ENCODE results near the gene EHBP1. TPM values are rescaled to one million over a fixed set of nuclear protein-coding genes. Genes with fewer than 3 reads are reported as not detected.

Gene EHBP1
- total and polyA plus RNA-seq, 3 experiments from 2014 or later, result 12.5 to 23.1 (median 22.7) TPM

DNA sequence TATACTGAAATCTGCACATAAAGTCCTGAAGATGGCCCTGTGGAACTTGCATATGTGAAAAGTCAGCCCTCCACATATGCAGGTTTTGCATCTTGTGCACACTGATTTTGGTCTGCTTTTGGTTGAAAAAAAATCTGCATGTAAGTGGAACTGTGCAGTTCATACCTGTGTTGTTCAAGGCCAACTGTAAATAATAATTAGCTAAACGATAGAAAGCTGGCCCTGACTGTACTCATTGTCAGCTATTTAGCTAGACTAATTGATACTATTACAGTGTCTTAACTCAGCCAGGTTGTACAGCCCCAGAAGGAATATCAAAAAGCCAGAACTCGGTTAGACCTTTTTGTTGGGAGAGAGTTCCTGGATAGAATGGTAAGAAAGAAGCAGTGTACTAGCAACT is 54.5 kb downstream of the EHBP1 start:
- Histone ChIP-seq H3K27me3 (ENCODE audit: insufficient read depth, low read length, poor library complexity, severe bottlenecking) (no peaks in the 10 kb centered on the region), H3K4me1 (ENCODE audit: insufficient read depth, low read length) (no peaks in the 10 kb centered on the region), H3K27ac (ENCODE audit: low read depth, low read length) (no peak overlapping the region), H3K4me3 (ENCODE audit: low read length) (no peak overlapping the region), H3K36me3 (ENCODE audit: insufficient read depth, low read length) (no peaks in the 10 kb centered on the region), H3K9me3 (ENCODE audit: low read length) (no peaks in the 10 kb centered on the region)
- Mint-ChIP-seq H3K27me3 (no peaks in the 10 kb centered on the region), H3K27ac (no peak overlapping the region), H3K36me3 (peaks cover 3 to 5% (median 4%) of the 10 kb centered on the region in 3 donors), H3K4me1 (peaks cover 3 to 6% (median 4%) of the 10 kb centered on the region in 3 donors), H3K9me3 (peaks cover 0 to 1% (median 0%) of the 10 kb centered on the region in 5 donors), H3K4me3 (no peak overlapping the region)
- DNase-seq, result no peak
- ChIA-PET CTCF (no interaction called here), POLR2A (no interaction called here)

DNA sequence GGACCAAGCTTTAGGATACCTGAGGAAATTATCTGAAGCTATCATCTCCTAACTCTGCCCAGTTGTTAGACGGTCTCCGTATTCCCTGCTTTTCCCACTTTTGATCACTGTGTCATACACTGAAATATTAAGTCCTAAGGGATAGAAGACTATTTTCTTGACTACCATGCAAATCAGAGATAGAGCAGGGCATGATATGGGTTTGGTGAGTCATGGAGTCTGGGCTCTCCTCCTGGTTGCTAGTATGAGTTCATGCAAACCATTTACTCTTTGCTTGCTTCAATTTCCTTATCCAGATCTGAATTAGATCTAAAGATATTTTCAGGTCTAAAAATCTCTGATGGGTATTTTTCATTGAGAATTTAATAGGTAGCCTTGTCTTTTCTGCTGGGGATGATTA is 55.0 kb downstream of the EHBP1 start:
- Histone ChIP-seq H3K36me3 (ENCODE audit: insufficient read depth, low read length) (no peaks in the 10 kb centered on the region), H3K4me3 (ENCODE audit: low read length) (no peak overlapping the region), H3K4me1 (ENCODE audit: insufficient read depth, low read length) (no peaks in the 10 kb centered on the region), H3K27ac (ENCODE audit: low read depth, low read length) (no peak overlapping the region), H3K9me3 (ENCODE audit: low read length) (no peaks in the 10 kb centered on the region), H3K27me3 (ENCODE audit: insufficient read depth, low read length, poor library complexity, severe bottlenecking) (no peaks in the 10 kb centered on the region)
- DNase-seq, result no peak
- CTCF ChIA-PET, result no interaction called here
- no peaks in the 10 kb centered on the region for H3K27me3 Mint-ChIP-seq
- no peaks in the 10 kb centered on the region for H3K9me3 Mint-ChIP-seq
- H3K4me3 Mint-ChIP-seq, result no peak overlapping the region
- peaks cover 0 to 2% (median 0%) of the 10 kb centered on the region in 3 donors for H3K4me1 Mint-ChIP-seq
- no peaks in the 10 kb centered on the region for H3K36me3 Mint-ChIP-seq
- POLR2A ChIA-PET, result no interaction called here
- no peak overlapping the region for H3K27ac Mint-ChIP-seq

DNA sequence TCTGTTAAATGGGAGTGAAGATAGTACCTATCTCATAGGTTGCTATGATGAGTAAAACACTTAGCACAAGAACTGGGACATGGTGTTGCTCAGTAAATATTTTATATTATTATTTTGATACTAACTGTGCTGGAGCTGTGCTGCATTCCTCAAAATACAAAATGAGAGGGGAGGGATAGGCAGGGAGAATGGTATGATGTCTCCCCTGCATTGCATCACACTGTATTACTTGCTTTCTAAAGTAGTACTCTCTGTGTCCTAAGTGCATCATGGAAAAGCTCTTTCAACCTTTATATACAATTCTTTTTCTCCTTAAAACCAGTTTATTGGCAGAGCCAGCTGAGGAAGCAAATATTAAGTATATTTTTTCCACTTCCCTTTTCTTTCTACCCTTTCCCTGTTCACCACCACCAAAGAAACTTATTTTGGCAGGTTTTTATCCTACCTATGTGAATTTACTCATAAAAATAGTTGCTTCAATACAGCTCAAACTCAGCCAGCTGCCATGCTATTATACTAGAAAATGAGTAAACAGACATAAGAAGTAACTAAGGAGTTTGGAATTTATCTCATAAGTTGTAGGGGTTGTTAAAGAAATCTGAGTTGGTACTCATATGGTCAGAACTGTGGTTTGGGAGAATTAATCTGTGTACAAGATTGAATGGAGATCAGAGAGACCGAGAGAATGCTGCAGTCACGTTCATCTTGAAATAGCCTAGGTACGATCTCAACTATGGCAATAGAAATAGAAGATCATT is 60.3 kb downstream of the EHBP1 start:
- Mint-ChIP-seq H3K27me3 (no peaks in the 10 kb centered on the region), H3K4me1 (no peaks in the 10 kb centered on the region), H3K36me3 (peaks cover 4 to 5% (median 5%) of the 10 kb centered on the region in 3 donors), H3K27ac (no peak overlapping the region), H3K4me3 (no peak overlapping the region), H3K9me3 (no peaks in the 10 kb centered on the region)
- DNase-seq, result no peak
- no peaks in the 10 kb centered on the region for H3K27me3 ChIP-seq (ENCODE audit: insufficient read depth, low read length, poor library complexity, severe bottlenecking)
- no peak overlapping the region for H3K4me3 ChIP-seq (ENCODE audit: low read length)
- no peak overlapping the region for H3K27ac ChIP-seq (ENCODE audit: low read depth, low read length)
- H3K9me3 ChIP-seq (ENCODE audit: low read length), result no peaks in the 10 kb centered on the region
- ChIA-PET CTCF (interaction anchor here (1.0 kb wide), 1 partner anchor 9 kb away, joined by 3 read pairs; no protein-coding TSS in a partner anchor), POLR2A (no interaction called here)
- no peaks in the 10 kb centered on the region for H3K4me1 ChIP-seq (ENCODE audit: insufficient read depth, low read length)
- no peaks in the 10 kb centered on the region for H3K36me3 ChIP-seq (ENCODE audit: insufficient read depth, low read length)

DNA sequence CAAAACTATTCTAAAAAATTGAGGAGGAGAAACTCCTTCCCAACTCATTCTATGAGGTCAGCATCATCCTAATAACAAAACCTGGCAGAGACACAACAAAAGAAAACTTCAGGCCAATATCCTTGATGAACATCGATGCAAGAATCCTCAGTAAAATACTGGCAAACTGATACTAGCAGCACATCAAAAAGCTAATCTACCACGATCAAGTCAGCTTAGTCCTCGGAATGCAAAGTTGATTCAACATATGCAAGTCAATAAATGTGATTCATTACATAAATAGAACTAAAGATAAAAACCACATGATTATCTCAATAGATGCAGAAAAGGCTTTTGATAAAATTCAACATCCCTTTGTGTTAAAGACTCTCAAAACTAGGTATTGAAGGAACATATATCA is 63.1 kb downstream of the EHBP1 start:
- CTCF ChIA-PET, result interaction anchor here (0.8 to 1.5 kb wide), 3 partner anchors 311 to 312 kb away, joined by 3 to 6 read pairs (median 5); no protein-coding TSS in a partner anchor
- Mint-ChIP-seq H3K27me3 (no peaks in the 10 kb centered on the region), H3K4me3 (no peak overlapping the region), H3K9me3 (no peaks in the 10 kb centered on the region), H3K27ac (no peak overlapping the region), H3K36me3 (peaks cover 4 to 5% (median 5%) of the 10 kb centered on the region in 3 donors), H3K4me1 (peaks cover 4 to 7% (median 4%) of the 10 kb centered on the region in 3 donors)
- Histone ChIP-seq H3K27ac (ENCODE audit: low read depth, low read length) (no peak overlapping the region), H3K27me3 (ENCODE audit: insufficient read depth, low read length, poor library complexity, severe bottlenecking) (no peaks in the 10 kb centered on the region), H3K9me3 (ENCODE audit: low read length) (no peaks in the 10 kb centered on the region), H3K4me1 (ENCODE audit: insufficient read depth, low read length) (no peaks in the 10 kb centered on the region), H3K36me3 (ENCODE audit: insufficient read depth, low read length) (no peaks in the 10 kb centered on the region), H3K4me3 (ENCODE audit: low read length) (no peak overlapping the region)
- POLR2A ChIA-PET, result no interaction called here
- DNase-seq, result no peak

DNA sequence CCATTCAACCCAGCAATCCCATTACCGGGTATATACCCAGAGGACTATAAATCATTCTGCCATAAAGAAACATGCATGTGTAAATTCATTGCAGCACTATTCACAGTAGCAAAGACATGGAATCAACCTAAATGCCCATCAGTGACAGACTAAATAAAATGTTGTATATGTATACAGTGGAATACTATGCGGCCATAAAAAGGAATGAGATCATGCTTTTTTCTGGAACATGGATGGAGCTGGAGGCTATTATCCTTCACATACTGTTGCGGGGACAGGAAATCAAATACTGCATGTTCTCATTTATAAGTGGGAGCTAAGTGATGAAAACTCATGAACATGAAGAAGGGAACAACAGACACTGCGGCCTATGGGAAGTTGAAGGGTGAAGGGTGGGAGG is 65.1 kb downstream of the EHBP1 start:
- no peaks in the 10 kb centered on the region for H3K36me3 ChIP-seq (ENCODE audit: insufficient read depth, low read length)
- Mint-ChIP-seq H3K4me1 (peaks cover 4 to 7% (median 4%) of the 10 kb centered on the region in 3 donors), H3K27ac (peak overlapping the region in 1 of 8 donors; percentile 40), H3K4me3 (no peak overlapping the region), H3K27me3 (no peaks in the 10 kb centered on the region), H3K9me3 (no peaks in the 10 kb centered on the region), H3K36me3 (peaks cover 4 to 5% (median 5%) of the 10 kb centered on the region in 3 donors)
- POLR2A ChIA-PET, result no interaction called here
- no peak overlapping the region for H3K4me3 ChIP-seq (ENCODE audit: low read length)
- H3K4me1 ChIP-seq (ENCODE audit: insufficient read depth, low read length), result no peaks in the 10 kb centered on the region
- H3K27me3 ChIP-seq (ENCODE audit: insufficient read depth, low read length, poor library complexity, severe bottlenecking), result no peaks in the 10 kb centered on the region
- H3K27ac ChIP-seq (ENCODE audit: low read depth, low read length), result no peak overlapping the region
- CTCF ChIA-PET, result interaction anchor here (1.7 kb wide), 1 partner anchor 314 kb away, joined by 12 read pairs; no protein-coding TSS in a partner anchor
- H3K9me3 ChIP-seq (ENCODE audit: low read length), result no peaks in the 10 kb centered on the region
- no peak for DNase-seq

DNA sequence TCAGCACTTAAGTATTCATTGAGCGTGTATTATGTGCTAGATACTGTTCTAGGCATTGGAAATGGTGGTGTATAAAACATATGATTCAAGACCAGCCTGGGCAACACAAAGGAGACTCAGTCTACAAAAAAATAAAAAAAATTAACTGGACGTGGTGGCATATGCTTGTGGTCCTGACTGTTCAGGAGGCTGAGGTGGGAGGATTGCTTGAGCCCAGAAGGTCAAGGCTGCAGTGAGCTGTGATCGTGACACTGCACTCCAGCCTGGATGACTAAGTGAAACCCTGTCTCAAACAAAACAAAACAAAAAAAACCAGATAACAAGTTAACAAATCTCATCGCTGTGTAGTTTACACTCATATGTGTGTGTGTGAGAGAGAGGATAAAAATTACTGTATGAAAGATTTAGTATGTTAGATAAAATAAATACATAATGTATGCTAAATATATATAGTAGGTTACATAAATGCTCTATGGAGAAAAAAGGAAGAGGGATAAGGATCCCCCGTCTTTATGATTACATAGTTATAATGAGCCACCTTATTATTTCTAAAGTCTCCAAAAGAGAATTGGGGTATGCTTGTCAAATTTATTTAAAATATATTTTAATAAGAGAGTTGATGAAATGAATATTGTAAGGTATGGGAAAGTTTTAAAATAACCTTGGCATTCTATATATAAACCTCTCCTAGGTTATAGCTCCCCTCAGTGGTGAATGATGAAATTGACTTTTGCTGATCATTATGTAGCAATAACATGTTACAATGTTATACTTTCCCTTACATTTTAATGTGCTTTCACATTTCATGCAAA is 69.2 kb downstream of the EHBP1 start:
- Mint-ChIP-seq H3K36me3 (peaks cover 0 to 4% (median 0%) of the 10 kb centered on the region in 3 donors), H3K4me1 (peaks cover 4 to 7% (median 4%) of the 10 kb centered on the region in 3 donors), H3K27me3 (no peaks in the 10 kb centered on the region), H3K4me3 (no peak overlapping the region), H3K9me3 (no peaks in the 10 kb centered on the region), H3K27ac (peak overlapping the region in 1 of 8 donors; percentile 32)
- DNase-seq, result peak in 2 of 5 donors; percentile 21 to 30
- CTCF ChIA-PET, result interaction anchor here (1.1 to 7.3 kb wide), 6 partner anchors 9 to 855 kb away, joined by 3 to 121 read pairs (median 4); no protein-coding TSS in a partner anchor
- POLR2A ChIA-PET, result no interaction called here
- Histone ChIP-seq H3K36me3 (ENCODE audit: insufficient read depth, low read length) (no peaks in the 10 kb centered on the region), H3K4me1 (ENCODE audit: insufficient read depth, low read length) (no peaks in the 10 kb centered on the region), H3K4me3 (ENCODE audit: low read length) (no peak overlapping the region), H3K27ac (ENCODE audit: low read depth, low read length) (no peak overlapping the region), H3K27me3 (ENCODE audit: insufficient read depth, low read length, poor library complexity, severe bottlenecking) (no peaks in the 10 kb centered on the region), H3K9me3 (ENCODE audit: low read length) (no peaks in the 10 kb centered on the region)

DNA sequence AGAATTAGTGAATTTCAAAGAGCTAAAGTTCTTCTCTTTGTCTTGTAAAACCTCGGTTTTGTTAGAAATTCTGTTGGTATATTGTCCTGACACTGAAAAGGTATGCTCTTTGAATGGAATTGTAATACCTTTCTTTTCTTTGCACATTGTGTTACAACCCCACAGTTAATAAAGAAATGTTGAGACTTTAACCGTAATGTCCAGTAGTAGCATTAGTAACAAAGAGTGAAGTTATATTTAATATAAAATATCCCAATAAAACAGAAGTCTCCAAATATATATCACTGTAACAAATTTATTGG is 69.8 kb downstream of the EHBP1 start:
- DNase-seq, result no peak
- no peak overlapping the region for H3K27ac ChIP-seq (ENCODE audit: low read depth, low read length)
- no peaks in the 10 kb centered on the region for H3K27me3 Mint-ChIP-seq

GRCh38 chr2:62783679-62784078 is 78.2 kb downstream of the EHBP1 start:
- no peaks in the 10 kb centered on the region for H3K4me1 ChIP-seq (ENCODE audit: insufficient read depth, low read length)
- no peak overlapping the region for H3K27ac ChIP-seq (ENCODE audit: low read depth, low read length)
- Mint-ChIP-seq H3K4me1 (peaks cover 0 to 4% (median 0%) of the 10 kb centered on the region in 3 donors), H3K4me3 (no peak overlapping the region), H3K36me3 (peaks cover 3 to 8% (median 6%) of the 10 kb centered on the region in 3 donors), H3K27ac (no peak overlapping the region), H3K27me3 (no peaks in the 10 kb centered on the region), H3K9me3 (peaks cover 0 to 4% (median 2%) of the 10 kb centered on the region in 5 donors)
- H3K36me3 ChIP-seq (ENCODE audit: insufficient read depth, low read length), result no peaks in the 10 kb centered on the region
- no peaks in the 10 kb centered on the region for H3K9me3 ChIP-seq (ENCODE audit: low read length)
- DNase-seq, result no peak
- CTCF ChIA-PET, result no interaction called here
- no peak overlapping the region for H3K4me3 ChIP-seq (ENCODE audit: low read length)
- POLR2A ChIA-PET, result no interaction called here
- H3K27me3 ChIP-seq (ENCODE audit: insufficient read depth, low read length, poor library complexity, severe bottlenecking), result no peaks in the 10 kb centered on the region

More for the DNA sequence above, 69.8 kb downstream of the EHBP1 start:
- H3K4me3 Mint-ChIP-seq, result no peak overlapping the region
- no peaks in the 10 kb centered on the region for H3K4me1 ChIP-seq (ENCODE audit: insufficient read depth, low read length)
- no peaks in the 10 kb centered on the region for H3K36me3 Mint-ChIP-seq
- no peak overlapping the region for H3K27ac Mint-ChIP-seq
- no peaks in the 10 kb centered on the region for H3K27me3 ChIP-seq (ENCODE audit: insufficient read depth, low read length, poor library complexity, severe bottlenecking)
- POLR2A ChIA-PET, result interaction anchor here (1.0 kb wide), 1 partner anchor 319 kb away, joined by 3 read pairs; no protein-coding TSS in a partner anchor
- peaks cover 4 to 7% (median 4%) of the 10 kb centered on the region in 3 donors for H3K4me1 Mint-ChIP-seq
- H3K36me3 ChIP-seq (ENCODE audit: insufficient read depth, low read length), result no peaks in the 10 kb centered on the region
- H3K9me3 ChIP-seq (ENCODE audit: low read length), result no peaks in the 10 kb centered on the region
- H3K4me3 ChIP-seq (ENCODE audit: low read length), result no peak overlapping the region
- no peaks in the 10 kb centered on the region for H3K9me3 Mint-ChIP-seq
- CTCF ChIA-PET, result interaction anchor here (1.1 to 7.3 kb wide), 7 partner anchors 10 to 855 kb away, joined by 3 to 121 read pairs (median 4); no protein-coding TSS in a partner anchor

Measured in CD8-positive, alpha-beta memory T cell (primary cell).